ENCODE data around the gene HOXC12.

HOXC12 gene

GRCh38 chr12:53973236-53974042, 18.7 kb downstream of the HOXC12 start:
- H3K4me1 ChIP-seq (ENCODE audit: low read depth, poor library complexity, severe bottlenecking): peaks cover 13% of the 10 kb centered on the region
- H3K27me3 ChIP-seq (ENCODE audit: insufficient read depth, low read depth): peaks cover 98% of the 10 kb centered on the region
- H2AFZ ChIP-seq (ENCODE audit: low read depth): no peak overlapping the region
- H4K20me1 ChIP-seq (ENCODE audit: insufficient read depth): no peaks in the 10 kb centered on the region
- no peak overlapping the region for H3K9ac ChIP-seq
- H3K4me2 ChIP-seq: no peak overlapping the region
- H3K36me3 ChIP-seq (ENCODE audit: insufficient read depth): no peaks in the 10 kb centered on the region
- H3K4me3 ChIP-seq (IDR thresholded peaks at IDR 0.05; ENCODE audit: insufficient read depth, low read depth, low read length): no peak overlapping the region
- no peak for TF ChIP-seq CTCF (conservative IDR thresholded peaks at IDR 0.05; ENCODE audit: low read depth, low read length)
- no peaks in the 10 kb centered on the region for H3K79me2 ChIP-seq (ENCODE audit: insufficient read depth, low read depth)
- no peak overlapping the region for H3K27ac ChIP-seq

GRCh38 chr12:53974084-53975063, 19.7 kb downstream of the HOXC12 start, which contains the start of gene HOTAIR:
Gene HOTAIR, minus strand, starts transcription at chr12:53974954.
- no peak for TF ChIP-seq CTCF (conservative IDR thresholded peaks at IDR 0.05; ENCODE audit: low read depth, low read length)
- Histone ChIP-seq H3K79me2 (ENCODE audit: insufficient read depth, low read depth) (no peaks in the 10 kb centered on the region), H3K4me3 (IDR thresholded peaks at IDR 0.05; ENCODE audit: insufficient read depth, low read depth, low read length) (no peak within 1 kb of the TSS), H3K27ac (no peak within 1 kb of the TSS), H3K36me3 (ENCODE audit: insufficient read depth) (no peaks in the 10 kb centered on the region), H3K27me3 (ENCODE audit: insufficient read depth, low read depth) (peaks cover 98% of the 10 kb centered on the region), H3K9ac (no peak within 1 kb of the TSS), H3K4me2 (peak within 1 kb of the TSS; percentile 7; the same call in 1 of the 2 replicates), H2AFZ (ENCODE audit: low read depth) (peak within 1 kb of the TSS; percentile 19; the same call in 1 of the 2 replicates), H3K4me1 (ENCODE audit: low read depth, poor library complexity, severe bottlenecking) (peaks cover 13% of the 10 kb centered on the region), H4K20me1 (ENCODE audit: insufficient read depth) (no peaks in the 10 kb centered on the region)

GRCh38 chr12:53975064-53975471, 20.4 kb downstream of the HOXC12 start:
- H4K20me1 ChIP-seq (ENCODE audit: insufficient read depth): no peaks in the 10 kb centered on the region
- no peak overlapping the region for H3K27ac ChIP-seq
- H3K36me3 ChIP-seq (ENCODE audit: insufficient read depth): no peaks in the 10 kb centered on the region
- H2AFZ ChIP-seq (ENCODE audit: low read depth): peak overlapping the region; percentile 19; the same call in 1 of the 2 replicates
- no peak overlapping the region for H3K4me3 ChIP-seq (IDR thresholded peaks at IDR 0.05; ENCODE audit: insufficient read depth, low read depth, low read length)
- peaks cover 13% of the 10 kb centered on the region for H3K4me1 ChIP-seq (ENCODE audit: low read depth, poor library complexity, severe bottlenecking)
- peak overlapping the region; percentile 7; the same call in 1 of the 2 replicates for H3K4me2 ChIP-seq
- TF ChIP-seq CTCF (conservative IDR thresholded peaks at IDR 0.05; ENCODE audit: low read depth, low read length): no peak
- H3K9ac ChIP-seq: no peak overlapping the region
- no peaks in the 10 kb centered on the region for H3K79me2 ChIP-seq (ENCODE audit: insufficient read depth, low read depth)
- peaks cover 98% of the 10 kb centered on the region for H3K27me3 ChIP-seq (ENCODE audit: insufficient read depth, low read depth)

- H3K36me3 ChIP-seq (ENCODE audit: insufficient read depth): no peaks in the 10 kb centered on the region
- H3K4me2 ChIP-seq: 0 out of 2 replicates have a peak overlapping the region, but pooled peaks have one; percentile 6
- no peak overlapping the region for H2AFZ ChIP-seq (ENCODE audit: low read depth)
- no peaks in the 10 kb centered on the region for H3K79me2 ChIP-seq (ENCODE audit: insufficient read depth, low read depth)
- no peak overlapping the region for H3K4me3 ChIP-seq (IDR thresholded peaks at IDR 0.05; ENCODE audit: insufficient read depth, low read depth, low read length)
- H3K27me3 ChIP-seq (ENCODE audit: insufficient read depth, low read depth): peaks cover 98% of the 10 kb centered on the region
- no peak overlapping the region for H3K9ac ChIP-seq
- no peak for TF ChIP-seq CTCF (conservative IDR thresholded peaks at IDR 0.05; ENCODE audit: low read depth, low read length)
- no peaks in the 10 kb centered on the region for H4K20me1 ChIP-seq (ENCODE audit: insufficient read depth)
- H3K27ac ChIP-seq: no peak overlapping the region
- H3K4me1 ChIP-seq (ENCODE audit: low read depth, poor library complexity, severe bottlenecking): peaks cover 13% of the 10 kb centered on the region
Observed at GRCh38 chr12:53975479-53976152, 20.9 kb downstream of the HOXC12 start.
